Fibroblast of lung (primary cell): ENCODE results near the gene GPR68. TPM values are rescaled to one million over a fixed set of nuclear protein-coding genes. Genes with fewer than 3 reads are reported as not detected.

Experiments
- DNase-seq, 2 donors: peaks; one replicate each; pipeline versions ENCODE4 v3.0.0 to v3.0.0-alpha.2; 2010; ENCODE audit warnings: low read depth in 2 of 2
- H2AFZ ChIP-seq: 2 replicates; pipeline ENCODE4 v1.5.1; 2012; ENCODE audit warnings: low read length, control low read depth, inconsistent platforms
- H3K27ac ChIP-seq: 2 replicates; pipeline ENCODE4 v1.5.1; 2011; ENCODE audit warnings: low read length, control low read depth; ENCODE audit not compliant: insufficient read depth
- H3K27me3 ChIP-seq: 2 replicates; pipeline ENCODE4 v1.5.1; 2011; ENCODE audit warnings: mild to moderate bottlenecking, low read length; ENCODE audit not compliant: control insufficient read depth, insufficient read depth
- H3K36me3 ChIP-seq: 2 replicates; pipeline ENCODE4 v1.5.1; 2011; ENCODE audit warnings: low read length; ENCODE audit not compliant: control insufficient read depth, insufficient read depth
- H3K4me1 ChIP-seq: 2 replicates; pipeline ENCODE4 v1.5.1; 2011; ENCODE audit warnings: low read length; ENCODE audit not compliant: control insufficient read depth, insufficient read depth; ENCODE audit errors: extremely low read depth
- H3K4me2 ChIP-seq: 2 replicates; pipeline ENCODE4 v1.5.1; 2011; ENCODE audit warnings: low read length, control low read depth; ENCODE audit not compliant: insufficient read depth; ENCODE audit errors: extremely low read depth
- H3K4me3 ChIP-seq, 4 experiments: fragments of 200-600 bp in 1 of 4; sonication (generic) in 1 of 4; replicated peaks in 1 of 4; 2 replicates each; pipeline ENCODE4 v1.5.1; 2011 to 2016; ENCODE audit warnings: low read length in 4 of 4, low read depth in 3 of 4, mild to moderate bottlenecking in 3 of 4, control low read depth in 2 of 4, inconsistent platforms in 1 of 4, mixed read lengths in 1 of 4; ENCODE audit not compliant: insufficient read depth in 1 of 4; ENCODE audit errors: control extremely low read depth in 1 of 4
- H3K79me2 ChIP-seq: 2 replicates; pipeline ENCODE4 v1.5.1; 2012; ENCODE audit warnings: mild to moderate bottlenecking, low read length, inconsistent platforms; ENCODE audit not compliant: control insufficient read depth, insufficient read depth
- H3K9ac ChIP-seq: 2 replicates; pipeline ENCODE4 v1.5.1; 2011; ENCODE audit warnings: mild to moderate bottlenecking, low read length, control low read depth; ENCODE audit not compliant: insufficient read depth
- H3K9me3 ChIP-seq: 2 replicates; pipeline ENCODE4 v1.5.1; 2012; ENCODE audit warnings: low read depth, low read length; ENCODE audit not compliant: control insufficient read depth, insufficient read depth
- H4K20me1 ChIP-seq: 2 replicates; pipeline ENCODE4 v1.5.1; 2011; ENCODE audit warnings: low read length; ENCODE audit not compliant: control insufficient read depth, insufficient read depth; ENCODE audit errors: extremely low read depth
- EZH2 ChIP-seq: IDR thresholded peaks from 2 replicates; pipeline ENCODE4 v1.5.1; 2012; ENCODE audit warnings: low read length, control low read depth, mild to moderate bottlenecking; ENCODE audit errors: missing control alignments
- polyA plus RNA-seq, 2 donors: library from polyadenylated mRNA; depleted of rRNA in 1 of 2; stranded (reverse) in 1 of 2; unstranded in 1 of 2; fragments of >200 nt; gene quantifications; 2 replicates each; pipeline ENCODE4 v1.2.1, GENCODE V29; 2011 to 2012; ENCODE audit warnings: missing spikeins in 1 of 2
- total RNA-seq: library from RNA; depleted of rRNA; stranded (reverse); fragments of >200 nt; gene quantifications from 2 replicates; pipeline ENCODE4 v1.2.1, GENCODE V29; 2014
- TF ChIP-seq, protein P1 (sequence below), 2 donors: IDR thresholded peaks in 1 of 2; conservative IDR thresholded peaks in 1 of 2; 1 replicate in 1 of 2; 2 replicates in 1 of 2; pipeline ENCODE4 v1.5.1; 2011 to 2012; ENCODE audit warnings: low read length in 2 of 2, control low read depth in 1 of 2, inconsistent platforms in 1 of 2, low read depth in 1 of 2, mild to moderate bottlenecking in 1 of 2

Gene GPR68
- total and polyA plus RNA-seq, 2 donors (not counting 1 experiment from before 2014, with no cell fraction given) = 0.37 to 0.66 TPM

DNA sequence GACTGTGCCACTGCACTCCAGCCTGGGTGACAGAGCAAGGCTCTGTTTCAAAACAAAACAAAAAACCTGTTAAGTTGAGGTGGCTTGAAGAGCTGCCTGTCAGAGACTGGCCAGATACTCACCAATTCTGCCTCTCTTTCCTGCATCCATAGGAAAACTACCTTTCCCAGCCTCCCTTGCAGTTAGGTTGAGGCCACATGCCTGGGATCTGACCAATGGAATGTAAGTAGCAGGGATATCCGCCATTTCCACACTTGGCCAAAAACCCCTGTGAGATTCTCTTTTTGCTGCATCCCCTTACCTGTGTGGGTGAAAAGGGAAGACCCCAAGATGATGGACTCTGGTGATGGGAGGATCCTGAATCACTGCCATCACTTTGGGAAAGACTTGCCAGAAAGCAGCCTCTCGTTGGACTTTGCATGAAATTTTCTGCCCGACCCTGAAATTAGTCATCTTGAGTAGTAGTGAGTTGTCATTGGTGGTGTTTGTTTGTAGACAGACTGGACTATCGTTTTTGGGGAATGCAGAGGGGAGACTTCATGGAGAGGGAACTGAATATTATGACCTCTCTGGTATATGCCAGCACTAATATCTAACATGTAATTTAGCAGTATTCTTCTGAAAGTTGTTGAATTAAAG, 14.0 kb downstream of the GPR68 start:
- Histone ChIP-seq H3K36me3 (no peaks in the 10 kb centered on the region), H3K9me3 (no peaks in the 10 kb centered on the region), H3K27me3 (no peaks in the 10 kb centered on the region), H3K4me1 (peaks cover 2% of the 10 kb centered on the region), H4K20me1 (no peaks in the 10 kb centered on the region), H3K79me2 (no peaks in the 10 kb centered on the region), H3K4me2 (no peak overlapping the region), H3K27ac (no peak overlapping the region), H3K4me3 (no peak overlapping the region), H3K9ac (no peak overlapping the region), H2AFZ (no peak overlapping the region)
- DNase-seq = peak; percentile 23 to 54
- no peak for TF ChIP-seq EZH2
- TF ChIP-seq, protein P1, sequence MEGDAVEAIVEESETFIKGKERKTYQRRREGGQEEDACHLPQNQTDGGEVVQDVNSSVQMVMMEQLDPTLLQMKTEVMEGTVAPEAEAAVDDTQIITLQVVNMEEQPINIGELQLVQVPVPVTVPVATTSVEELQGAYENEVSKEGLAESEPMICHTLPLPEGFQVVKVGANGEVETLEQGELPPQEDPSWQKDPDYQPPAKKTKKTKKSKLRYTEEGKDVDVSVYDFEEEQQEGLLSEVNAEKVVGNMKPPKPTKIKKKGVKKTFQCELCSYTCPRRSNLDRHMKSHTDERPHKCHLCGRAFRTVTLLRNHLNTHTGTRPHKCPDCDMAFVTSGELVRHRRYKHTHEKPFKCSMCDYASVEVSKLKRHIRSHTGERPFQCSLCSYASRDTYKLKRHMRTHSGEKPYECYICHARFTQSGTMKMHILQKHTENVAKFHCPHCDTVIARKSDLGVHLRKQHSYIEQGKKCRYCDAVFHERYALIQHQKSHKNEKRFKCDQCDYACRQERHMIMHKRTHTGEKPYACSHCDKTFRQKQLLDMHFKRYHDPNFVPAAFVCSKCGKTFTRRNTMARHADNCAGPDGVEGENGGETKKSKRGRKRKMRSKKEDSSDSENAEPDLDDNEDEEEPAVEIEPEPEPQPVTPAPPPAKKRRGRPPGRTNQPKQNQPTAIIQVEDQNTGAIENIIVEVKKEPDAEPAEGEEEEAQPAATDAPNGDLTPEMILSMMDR (conservative IDR thresholded peaks at IDR 0.05 in 1 of 2, IDR thresholded peaks at IDR 0.05 in 1 of 2; ENCODE audit: low read depth in 1 of 2, low read length in 2 of 2) = no peak

DNA sequence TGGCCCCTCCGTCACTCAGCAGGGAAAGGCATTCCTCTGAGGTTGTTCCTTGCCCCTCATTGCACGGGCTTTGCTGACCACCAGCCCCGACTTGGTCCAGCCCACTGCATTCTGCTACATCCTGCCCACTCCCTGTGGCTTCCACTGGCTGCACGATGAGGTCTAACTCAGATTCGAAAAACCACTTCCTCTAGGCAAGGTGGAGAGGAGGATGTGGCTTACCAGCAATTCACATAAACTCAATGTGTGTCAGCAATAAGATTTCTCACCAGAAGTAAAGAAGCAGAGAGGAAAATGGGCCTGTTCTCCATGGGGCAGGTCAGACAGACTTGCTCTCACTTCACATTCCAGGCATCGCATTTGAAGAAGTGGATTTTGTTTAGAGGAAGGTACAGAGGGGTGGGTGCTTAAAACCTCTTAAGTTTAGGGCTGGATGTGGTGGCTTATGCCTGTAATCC, 14.7 kb downstream of the GPR68 start:
- no peak overlapping the region for H3K4me2 ChIP-seq
- H3K79me2 ChIP-seq = no peaks in the 10 kb centered on the region
- no peak overlapping the region for H3K4me3 ChIP-seq
- peaks cover 2% of the 10 kb centered on the region for H3K4me1 ChIP-seq
- TF ChIP-seq, protein P1 (conservative IDR thresholded peaks at IDR 0.05 in 1 of 2, IDR thresholded peaks at IDR 0.05 in 1 of 2; ENCODE audit: low read depth in 1 of 2, low read length in 2 of 2) = no peak
- TF ChIP-seq EZH2 = no peak
- no peak overlapping the region for H2AFZ ChIP-seq
- no peak overlapping the region for H3K9ac ChIP-seq
- no peaks in the 10 kb centered on the region for H3K27me3 ChIP-seq
- H3K36me3 ChIP-seq = no peaks in the 10 kb centered on the region
- no peaks in the 10 kb centered on the region for H4K20me1 ChIP-seq
- no peaks in the 10 kb centered on the region for H3K9me3 ChIP-seq
- no peak overlapping the region for H3K27ac ChIP-seq
- peak in 1 of 2 donors; percentile 94 for DNase-seq

DNA sequence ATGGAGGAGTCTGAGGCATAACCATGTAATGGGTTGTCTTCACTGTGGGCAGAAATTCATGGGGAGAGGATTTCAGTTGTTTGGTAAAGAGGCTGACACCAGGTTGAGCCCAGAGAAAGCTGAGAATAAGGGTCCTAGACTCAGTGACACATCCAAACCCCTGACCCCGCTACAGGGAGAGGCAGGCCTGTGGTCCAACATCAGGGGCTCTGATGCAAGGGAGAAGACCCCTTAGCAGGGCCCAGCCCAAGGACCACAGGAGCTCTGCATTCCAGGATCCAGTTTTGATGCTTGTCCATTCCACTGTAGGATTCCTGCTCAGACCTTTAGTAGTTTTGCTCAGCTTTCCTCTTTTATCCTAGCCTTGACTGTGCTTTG, 15.5 kb downstream of the GPR68 start:
- Histone ChIP-seq H3K9me3 (no peaks in the 10 kb centered on the region), H3K27me3 (no peaks in the 10 kb centered on the region), H4K20me1 (no peaks in the 10 kb centered on the region), H2AFZ (no peak overlapping the region), H3K4me1 (peaks cover 2% of the 10 kb centered on the region), H3K36me3 (peaks cover 2% of the 10 kb centered on the region), H3K4me3 (no peak overlapping the region), H3K4me2 (no peak overlapping the region), H3K9ac (no peak overlapping the region), H3K79me2 (no peaks in the 10 kb centered on the region), H3K27ac (no peak overlapping the region)
- TF ChIP-seq EZH2 = no peak
- TF ChIP-seq, protein P1 (conservative IDR thresholded peaks at IDR 0.05 in 1 of 2, IDR thresholded peaks at IDR 0.05 in 1 of 2; ENCODE audit: low read depth in 1 of 2, low read length in 2 of 2) = no peak
- no peak for DNase-seq
